Activated naive CD8-positive, alpha-beta T cell treated with anti-CD3 and anti-CD28 coated beads, Interleukin-2, amount 10 ng/mL, durations not matched to agents 7 days and 5 days (primary cell): ENCODE measurements around the gene ZNF778. TPM values are rescaled to one million over a fixed set of nuclear protein-coding genes. Genes with fewer than 3 reads are reported as not detected.
"Not testable (repeated sequence)": the region's sequence is repeated elsewhere in the genome, so short reads cannot be mapped to it uniquely, and the experiment has no call there.

Experiments
- ATAC-seq: fragments of 150-1000 bp; cut with Tn5 transposase; one replicate; pipeline ENCODE4 v1.10.0; 2021; ENCODE audit warnings: low read depth, moderate library complexity
- POLR2A ChIA-PET: fragments of 350-600 bp; sonication (Branson Sonifier 250); formaldehyde crosslinking; loops from one replicate; lab custom pipeline; 2021; ENCODE audit warnings: antibody characterized with exemption; lab: Charles Lee
- DNase-seq: peaks from one replicate; pipeline ENCODE4 v3.0.0; 2021
- H3K27ac Mint-ChIP-seq: one replicate; pipeline ENCODE4 v1.8.0; 2022; ENCODE audit warnings: mild to moderate bottlenecking, mixed read lengths
- H3K27me3 Mint-ChIP-seq: one replicate; pipeline ENCODE4 v1.8.0; 2022; ENCODE audit warnings: mild to moderate bottlenecking, moderate library complexity, mixed read lengths
- H3K36me3 Mint-ChIP-seq: one replicate; pipeline ENCODE4 v1.8.0; 2021; ENCODE audit warnings: mild to moderate bottlenecking, mixed read lengths
- H3K4me1 Mint-ChIP-seq: one replicate; pipeline ENCODE4 v1.8.0; 2021; ENCODE audit warnings: mixed read lengths
- H3K4me3 Mint-ChIP-seq: one replicate; pipeline ENCODE4 v1.8.0; 2022; ENCODE audit warnings: mild to moderate bottlenecking, moderate library complexity, mixed read lengths
- H3K9me3 Mint-ChIP-seq: one replicate; pipeline ENCODE4 v1.8.0; 2021; ENCODE audit warnings: mixed read lengths
- total RNA-seq, 2 experiments: library from RNA; stranded (reverse); gene quantifications; one replicate each; pipeline ENCODE4 v1.2.3, GENCODE V29; 2021

ZNF778 gene
- total RNA-seq, 2 experiments from 2014 or later: 9.0 to 10.4 TPM

- POLR2A ChIA-PET: no interaction called here
- no peak for ATAC-seq
- DNase-seq: no peak
- Mint-ChIP-seq H3K27me3 (no peaks in the 10 kb centered on the region), H3K4me1 (no peaks in the 10 kb centered on the region), H3K4me3 (no peak overlapping the region), H3K9me3 (peaks cover 22% of the 10 kb centered on the region), H3K27ac (no peak overlapping the region), H3K36me3 (peaks cover 69% of the 10 kb centered on the region)
Observed at GRCh38 chr16:89230255-89230654, 12.8 kb downstream of the ZNF778 start.

GRCh38 chr16:89232107-89232506 lies 14.6 kb downstream of the ZNF778 start:
- POLR2A ChIA-PET: no interaction called here

GRCh38 chr16:89233678-89234490 lies 16.4 kb downstream of the ZNF778 start:
- Mint-ChIP-seq H3K27me3 (no peaks in the 10 kb centered on the region), H3K27ac (no peak overlapping the region), H3K36me3 (peaks cover 36% of the 10 kb centered on the region), H3K9me3 (peaks cover 5% of the 10 kb centered on the region), H3K4me3 (no peak overlapping the region), H3K4me1 (no peaks in the 10 kb centered on the region)
- POLR2A ChIA-PET: no interaction called here
- ATAC-seq (no peak), DNase-seq (no peak)

More at GRCh38 chr16:89232107-89232506, 14.6 kb downstream of the ZNF778 start:
- Mint-ChIP-seq H3K9me3 (peaks cover 15% of the 10 kb centered on the region), H3K27me3 (no peaks in the 10 kb centered on the region), H3K36me3 (peaks cover 54% of the 10 kb centered on the region), H3K27ac (no peak overlapping the region), H3K4me1 (no peaks in the 10 kb centered on the region), H3K4me3 (no peak overlapping the region)
- DNase-seq: no peak
- ATAC-seq: no peak

- peaks cover 12% of the 10 kb centered on the region for H3K36me3 Mint-ChIP-seq
- H3K4me1 Mint-ChIP-seq: peaks cover 7% of the 10 kb centered on the region
Observed at GRCh38 chr16:89237733-89238132, 20.2 kb downstream of the ZNF778 start.

GRCh38 chr16:89241187-89242007 lies 23.9 kb downstream of the ZNF778 start:
- ATAC-seq (peak; percentile 78), DNase-seq (peak; percentile 83)
- peaks cover 1% of the 10 kb centered on the region for H3K36me3 Mint-ChIP-seq
- H3K4me1 Mint-ChIP-seq: peaks cover 11% of the 10 kb centered on the region
- H3K27ac Mint-ChIP-seq: peak overlapping the region; percentile 97
- H3K27me3 Mint-ChIP-seq: no peaks in the 10 kb centered on the region
- H3K4me3 Mint-ChIP-seq: peak overlapping the region; percentile 96
- no peaks in the 10 kb centered on the region for H3K9me3 Mint-ChIP-seq
- POLR2A ChIA-PET: interaction anchor here (0.6 to 2.1 kb wide), 10 partner anchors 24 to 744 kb away, joined by 3 to 8 read pairs (median 5); partner anchors contain the start of genes SPG7 and ZNF778

More at GRCh38 chr16:89237733-89238132, 20.2 kb downstream of the ZNF778 start:
- no peaks in the 10 kb centered on the region for H3K9me3 Mint-ChIP-seq
- ATAC-seq: no peak
- H3K27me3 Mint-ChIP-seq: no peaks in the 10 kb centered on the region
- POLR2A ChIA-PET: no interaction called here
- H3K4me3 Mint-ChIP-seq: no peak overlapping the region
- no peak for DNase-seq
- no peak overlapping the region for H3K27ac Mint-ChIP-seq

- Mint-ChIP-seq H3K4me1 (peaks cover 11% of the 10 kb centered on the region), H3K36me3 (peaks cover 1% of the 10 kb centered on the region), H3K4me3 (peak overlapping the region; percentile 22), H3K9me3 (no peaks in the 10 kb centered on the region), H3K27ac (no peak overlapping the region), H3K27me3 (no peaks in the 10 kb centered on the region)
- ATAC-seq (no peak), DNase-seq (no peak)
- POLR2A ChIA-PET: no interaction called here
Observed at GRCh38 chr16:89242795-89243200, 25.3 kb downstream of the ZNF778 start.

- H3K27ac Mint-ChIP-seq: peak overlapping the region; percentile 12
- H3K36me3 Mint-ChIP-seq: peaks cover 1% of the 10 kb centered on the region
- no peak overlapping the region for H3K4me3 Mint-ChIP-seq
- H3K27me3 Mint-ChIP-seq: no peaks in the 10 kb centered on the region
- POLR2A ChIA-PET: no interaction called here
- ATAC-seq (no peak), DNase-seq (no peak)
- no peaks in the 10 kb centered on the region for H3K9me3 Mint-ChIP-seq
- H3K4me1 Mint-ChIP-seq: peaks cover 12% of the 10 kb centered on the region
Observed at GRCh38 chr16:89243664-89244063, 26.2 kb downstream of the ZNF778 start.

GRCh38 chr16:89244264-89244663 lies 26.8 kb downstream of the ZNF778 start:
- POLR2A ChIA-PET: interaction anchor here (0.6 kb wide), 1 partner anchor 262 kb away, joined by 3 read pairs; no protein-coding TSS in a partner anchor
- H3K27me3 Mint-ChIP-seq, H3K36me3 Mint-ChIP-seq, ATAC-seq, H3K27ac Mint-ChIP-seq, H3K9me3 Mint-ChIP-seq, DNase-seq, H3K4me3 Mint-ChIP-seq: not testable (repeated sequence)
- peaks cover 12% of the 10 kb centered on the region for H3K4me1 Mint-ChIP-seq

- DNase-seq: no peak
- POLR2A ChIA-PET: interaction anchor here (0.6 kb wide), 1 partner anchor 262 kb away, joined by 3 read pairs; no protein-coding TSS in a partner anchor
- peaks cover 2% of the 10 kb centered on the region for H3K36me3 Mint-ChIP-seq
- H3K27me3 Mint-ChIP-seq: no peaks in the 10 kb centered on the region
- peaks cover 1% of the 10 kb centered on the region for H3K9me3 Mint-ChIP-seq
- no peak overlapping the region for H3K4me3 Mint-ChIP-seq
- peaks cover 12% of the 10 kb centered on the region for H3K4me1 Mint-ChIP-seq
- no peak for ATAC-seq
- no peak overlapping the region for H3K27ac Mint-ChIP-seq
Observed at GRCh38 chr16:89244754-89245153, 27.3 kb downstream of the ZNF778 start.

- Mint-ChIP-seq H3K4me1 (peaks cover 7% of the 10 kb centered on the region), H3K4me3 (peak overlapping the region; percentile 80), H3K36me3 (peaks cover 8% of the 10 kb centered on the region), H3K9me3 (peaks cover 10% of the 10 kb centered on the region), H3K27ac (peak overlapping the region; percentile 42), H3K27me3 (peaks cover 2% of the 10 kb centered on the region)
- DNase-seq (no peak), ATAC-seq (no peak)
- POLR2A ChIA-PET: interaction anchor here (1.1 kb wide), 1 partner anchor 69 kb away, joined by 5 read pairs; no protein-coding TSS in a partner anchor
Observed at GRCh38 chr16:89246383-89246902, 28.9 kb downstream of the ZNF778 start.

GRCh38 chr16:89246903-89247733 lies 29.6 kb downstream of the ZNF778 start:
- Mint-ChIP-seq H3K27me3 (peaks cover 2% of the 10 kb centered on the region), H3K27ac (peak overlapping the region; percentile 42), H3K36me3 (peaks cover 9% of the 10 kb centered on the region), H3K4me3 (peak overlapping the region; percentile 80), H3K4me1 (peaks cover 5% of the 10 kb centered on the region), H3K9me3 (peaks cover 10% of the 10 kb centered on the region)
- DNase-seq (peak; percentile 99), ATAC-seq (peak; percentile 83)
- POLR2A ChIA-PET: interaction anchor here (0.6 to 1.1 kb wide), 5 partner anchors 30 to 312 kb away, joined by 3 to 5 read pairs (median 3); partner anchors contain the start of gene ZNF778

GRCh38 chr16:89247734-89248075 lies 30.2 kb downstream of the ZNF778 start:
- H3K27me3 Mint-ChIP-seq, H3K9me3 Mint-ChIP-seq, H3K36me3 Mint-ChIP-seq, H3K27ac Mint-ChIP-seq, DNase-seq, H3K4me1 Mint-ChIP-seq: not testable (repeated sequence)
- peak overlapping the region; percentile 82 for H3K4me3 Mint-ChIP-seq
- POLR2A ChIA-PET: interaction anchor here (0.6 to 0.9 kb wide), 4 partner anchors 30 to 312 kb away, joined by 3 read pairs; partner anchors contain the start of gene ZNF778
- peak; percentile 58 for ATAC-seq
